ENCODE measurements around the gene STARD5. TPM values are rescaled to one million over a fixed set of nuclear protein-coding genes. Genes with fewer than 3 reads are reported as not detected.

Gene STARD5
- total and polyA plus RNA-seq, 9 of the 15 experiments (the other 6 are each of a cell fraction or from before 2014, with no cell fraction given), result 1.7 to 5.7 (median 2.2) TPM

GRCh38 chr15:81299630-81300273, 24.2 kb downstream of the STARD5 start:
- no peaks in the 10 kb centered on the region for H3K4me1 ChIP-seq (replicated peaks in 1 of 2; ENCODE audit: control insufficient read depth in 2 of 2, insufficient read depth in 2 of 2, low read length in 2 of 2)
- no peaks in the 10 kb centered on the region for H3K9me3 ChIP-seq (replicated peaks; ENCODE audit: control insufficient read depth, insufficient read depth, low read depth, low read length)
- no peaks in the 10 kb centered on the region for H3K79me2 ChIP-seq (ENCODE audit: control insufficient read depth, insufficient read depth, low read length)

DNA sequence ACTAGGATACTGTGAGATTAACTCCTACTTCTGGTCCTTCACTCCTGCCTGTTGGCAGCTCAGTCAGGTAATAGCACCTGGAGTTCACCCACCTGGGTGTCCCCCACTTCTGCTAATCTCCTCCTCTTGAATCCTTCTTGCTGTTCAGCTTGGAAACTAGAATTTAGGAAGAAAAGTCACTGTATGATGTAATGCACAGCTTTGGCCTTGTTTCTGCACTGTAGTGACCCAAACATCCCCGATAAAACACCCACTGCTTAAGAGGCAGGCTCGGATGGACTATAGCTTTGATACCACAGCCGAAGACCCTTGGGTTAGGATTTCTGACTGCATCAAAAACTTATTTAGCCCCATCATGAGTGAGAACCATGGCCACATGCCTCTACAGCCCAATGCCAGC, 24.8 kb downstream of the STARD5 start:
- intact Hi-C loops (cut with micrococcal nuclease), result no loop called here
- Histone ChIP-seq H3K9ac (ENCODE audit: insufficient read depth in 1 of 2, low read depth in 2 of 2, low read length in 2 of 2) (no peak overlapping the region), H2AFZ (ENCODE audit: low read depth, low read length) (no peak overlapping the region), H3K27me3 (ENCODE audit: control insufficient read depth in 2 of 2, insufficient read depth in 2 of 2, low read length in 2 of 2) (no peaks in the 10 kb centered on the region), H3K4me2 (ENCODE audit: insufficient read depth, low read length) (no peak overlapping the region), H3K9me3 (replicated peaks; ENCODE audit: control insufficient read depth, insufficient read depth, low read depth, low read length) (no peaks in the 10 kb centered on the region), H3K4me3 (no peak overlapping the region), H4K20me1 (replicated peaks; ENCODE audit: control insufficient read depth, insufficient read depth, low read length) (no peaks in the 10 kb centered on the region; the same call in 1 of the 2 replicates), H3K9me1 (ENCODE audit: control insufficient read depth, insufficient read depth, low read length) (no peaks in the 10 kb centered on the region), H3K4me1 (replicated peaks in 1 of 2; ENCODE audit: control insufficient read depth in 2 of 2, insufficient read depth in 2 of 2, low read length in 2 of 2) (no peaks in the 10 kb centered on the region), H3K79me2 (ENCODE audit: control insufficient read depth, insufficient read depth, low read length) (no peaks in the 10 kb centered on the region), H3K36me3 (ENCODE audit: control insufficient read depth, insufficient read depth, low read length) (peaks cover 13% of the 10 kb centered on the region; the same call in 1 of the 3 replicates), H3K27ac (ENCODE audit: extremely low read depth, low read depth, low read length) (no peak overlapping the region)
- ChIA-PET CTCF (ENCODE audit: low intra/inter-chr PET ratio) (no interaction called here), POLR2A (interaction anchor here (0.7 to 1.6 kb wide), 2 partner anchors 9 kb away, joined by 4 to 5 read pairs; no protein-coding TSS in a partner anchor)
- 35% methylated on average over 3 of the region's 3 CpGs for WGBS (ENCODE audit: insufficient coverage, low coverage, missing lambda C conversion rate)
- no peak for DNase-seq (ENCODE audit: extremely low read depth in 1 of 4, low spot score in 3 of 4)
- no peak for FAIRE-seq
- ATAC-seq, result no peak
- no TSS peak for BruUV-seq (replicated peaks)
- in situ Hi-C loops (cut with MboI), result no loop called here
- no peak for TF ChIP-seq AFF1 (IDR thresholded peaks at IDR 0.05; ENCODE audit: low read depth in 1 of 2, partially characterized antibody in 2 of 2)

More at GRCh38 chr15:81299630-81300273, 24.2 kb downstream of the STARD5 start:
- in situ Hi-C loops (cut with MboI), result no loop called here
- no peak for FAIRE-seq
- ChIA-PET POLR2A (interaction anchor here (0.7 to 1.6 kb wide), 2 partner anchors 9 to 10 kb away, joined by 4 to 5 read pairs; no protein-coding TSS in a partner anchor), CTCF (ENCODE audit: low intra/inter-chr PET ratio) (no interaction called here)
- Histone ChIP-seq H3K27ac (ENCODE audit: extremely low read depth, low read depth, low read length) (no peak overlapping the region), H3K4me3 (no peak overlapping the region), H3K36me3 (ENCODE audit: control insufficient read depth, insufficient read depth, low read length) (peaks cover 13% of the 10 kb centered on the region; the same call in 1 of the 3 replicates), H3K9ac (ENCODE audit: insufficient read depth in 1 of 2, low read depth in 2 of 2, low read length in 2 of 2) (no peak overlapping the region), H2AFZ (ENCODE audit: low read depth, low read length) (no peak overlapping the region), H4K20me1 (replicated peaks; ENCODE audit: control insufficient read depth, insufficient read depth, low read length) (no peaks in the 10 kb centered on the region; the same call in 1 of the 2 replicates), H3K4me2 (ENCODE audit: insufficient read depth, low read length) (no peak overlapping the region), H3K9me1 (ENCODE audit: control insufficient read depth, insufficient read depth, low read length) (no peaks in the 10 kb centered on the region), H3K27me3 (ENCODE audit: control insufficient read depth in 2 of 2, insufficient read depth in 2 of 2, low read length in 2 of 2) (no peaks in the 10 kb centered on the region)
- no TSS peak for BruUV-seq (replicated peaks)
- no peak for DNase-seq (ENCODE audit: extremely low read depth in 1 of 4, low spot score in 3 of 4)
- 32% methylated on average over 14 of the region's 14 CpGs for WGBS (ENCODE audit: insufficient coverage, low coverage, missing lambda C conversion rate)
- ATAC-seq, result no peak
- intact Hi-C loops (cut with micrococcal nuclease), result no loop called here
- TF ChIP-seq BHLHE40 (IDR thresholded peaks at IDR 0.05; ENCODE audit: low read length) (no peak), ZNF263 (CRISPR knock-in tag; IDR thresholded peaks at IDR 0.05; ENCODE audit: borderline replicate concordance) (peak; percentile 62; the same call in 1 of the 2 replicates)
